ENCODE results near the gene C12orf57. TPM values are rescaled to one million over a fixed set of nuclear protein-coding genes. Genes with fewer than 3 reads are reported as not detected.

The C12orf57 gene
- polyA plus RNA-seq, 2 of the 4 experiments (the other 2 are of a cell fraction), result 261 to 466 TPM

DNA sequence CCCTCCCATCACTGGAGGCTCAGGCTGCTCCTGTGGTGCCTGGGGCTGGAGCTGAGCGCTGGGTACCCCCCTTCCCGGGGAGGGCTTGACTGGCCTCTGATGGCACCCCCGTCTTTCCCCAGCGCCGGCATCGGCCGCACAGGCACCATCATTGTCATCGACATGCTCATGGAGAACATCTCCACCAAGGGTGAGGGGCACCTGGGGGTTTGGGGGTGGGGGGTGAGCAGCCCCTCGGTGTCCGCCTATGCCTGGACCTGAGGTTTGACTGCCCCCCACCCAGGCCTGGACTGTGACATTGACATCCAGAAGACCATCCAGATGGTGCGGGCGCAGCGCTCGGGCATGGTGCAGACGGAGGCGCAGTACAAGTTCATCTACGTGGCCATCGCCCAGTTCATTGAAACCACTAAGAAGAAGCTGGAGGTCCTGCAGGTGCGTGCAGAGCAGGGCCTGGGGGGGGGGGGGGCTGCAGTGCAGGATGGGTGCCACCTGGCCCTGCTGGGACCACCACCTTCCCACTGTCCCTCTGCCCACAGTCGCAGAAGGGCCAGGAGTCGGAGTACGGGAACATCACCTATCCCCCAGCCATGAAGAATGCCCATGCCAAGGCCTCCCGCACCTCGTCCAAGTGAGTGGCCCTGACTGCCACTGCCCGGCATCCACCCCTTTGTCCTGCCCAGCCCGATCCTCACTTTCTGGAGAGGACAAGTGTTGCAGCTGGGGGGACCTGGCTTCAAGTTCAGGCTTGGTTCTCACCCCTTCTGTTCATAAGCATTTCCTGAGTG is 16.2 kb downstream of the C12orf57 start:
- WGBS (ENCODE audit: missing lambda C conversion rate), result 89% methylated on average over 17 of the region's 26 CpGs
- ATAC-seq, result no peak
- FAIRE-seq, result no peak
- no peaks in the 10 kb centered on the region for H3K9me3 ChIP-seq
- DNase-seq (ENCODE audit: low read depth in 1 of 2, low spot score in 1 of 2), result no peak
- peaks cover 29% of the 10 kb centered on the region for H3K4me1 ChIP-seq
- H3K4me2 ChIP-seq, result no peak overlapping the region
- ChIA-PET CTCF (interaction anchor here (1.4 to 11.2 kb wide), 9 partner anchors 8 to 98 kb away, joined by 4 to 354 read pairs (median 24); partner anchors contain the start of genes C12orf57, PTPN6, RNU7-1 and SPSB2), POLR2A (interaction anchor here (0.6 to 9.0 kb wide), 4 partner anchors 15 to 976 kb away, joined by 4 to 174 read pairs (median 5); partner anchors contain the start of genes C12orf57 and RNU7-1)
- H3K27ac ChIP-seq, result no peak overlapping the region; a peak in 1 of 6 replicates
- TF ChIP-seq ZNF302 (CRISPR knock-in tag; IDR thresholded peaks at IDR 0.05) (no peak), MYC (IDR thresholded peaks at IDR 0.05; ENCODE audit: borderline replicate concordance, low read length) (no peak), NR3C1 (IDR thresholded peaks at IDR 0.05) (no peak), KDM1A (IDR thresholded peaks at IDR 0.05; ENCODE audit: low read depth) (no peak), JUNB (IDR thresholded peaks at IDR 0.05) (no peak), HOXB13 (CRISPR knock-in tag; IDR thresholded peaks at IDR 0.05; ENCODE audit: low read depth) (no peak), EHF (CRISPR knock-in tag; IDR thresholded peaks at IDR 0.05) (no peak), CTCF (IDR thresholded peaks at IDR 0.05) (no peak), RCOR1 (IDR thresholded peaks at IDR 0.05; ENCODE audit: low read depth, low read length) (no peak)
- no peak overlapping the region for H3K4me3 ChIP-seq

GRCh38 chr12:6960593-6961277 is 16.9 kb downstream of the C12orf57 start:
- peak; percentile 25 to 43; a peak in 4 of 6 replicates for ATAC-seq

GRCh38 chr12:6961278-6961694 is 17.5 kb downstream of the C12orf57 start:
- FAIRE-seq (no peak), ATAC-seq (peak in 1 of 2 experiments; percentile 0; a peak in 2 of 6 replicates), DNase-seq (ENCODE audit: low read depth in 1 of 2, low spot score in 1 of 2) (no peak)
- no peak for TF ChIP-seq FOSL2 (IDR thresholded peaks at IDR 0.05)
- TF ChIP-seq FOSL2 (CRISPR knock-in tag; IDR thresholded peaks at IDR 0.05), result peak; percentile 73
- no peak for TF ChIP-seq EHMT2 (IDR thresholded peaks at IDR 0.05; ENCODE audit: low read depth)
- no peak for TF ChIP-seq MYC (IDR thresholded peaks at IDR 0.05; ENCODE audit: borderline replicate concordance, low read length)
- peak; percentile 33; the same call in 1 of the 2 replicates for TF ChIP-seq GATA3 (IDR thresholded peaks at IDR 0.05; ENCODE audit: borderline replicate concordance)
- TF ChIP-seq TP53 (CRISPR knock-in tag; IDR thresholded peaks at IDR 0.05), result 0 out of 2 replicates have a peak, but pooled peaks have one; percentile 12
- no peak for TF ChIP-seq MAFK (IDR thresholded peaks at IDR 0.05; ENCODE audit: partially characterized antibody)
- WGBS (ENCODE audit: missing lambda C conversion rate), result 74% methylated on average over 24 of the region's 24 CpGs
- CTCF ChIA-PET, result interaction anchor here (0.6 to 11.2 kb wide), 20 partner anchors 9 to 207 kb away, joined by 3 to 354 read pairs (median 4); partner anchors contain the start of genes C12orf57, PTPN6, RNU7-1 and SPSB2
- Histone ChIP-seq H3K27ac (peak overlapping the region; percentile 89 to 99), H3K4me3 (peak overlapping the region; percentile 15; the same call in 1 of the 3 replicates), H3K4me1 (peaks cover 37% of the 10 kb centered on the region), H3K9me3 (no peaks in the 10 kb centered on the region), H3K4me2 (peak overlapping the region; percentile 59)
- POLR2A ChIA-PET, result interaction anchor here (1.0 to 9.0 kb wide), 8 partner anchors 8 to 238 kb away, joined by 3 to 174 read pairs (median 4); partner anchors contain the start of genes C12orf57, COPS7A, EMG1 and PHB2

More at GRCh38 chr12:6960593-6961277, 16.9 kb downstream of the C12orf57 start:
- POLR2A ChIA-PET, result interaction anchor here (0.6 to 9.0 kb wide), 8 partner anchors 8 to 976 kb away, joined by 3 to 174 read pairs (median 4); partner anchors contain the start of genes C12orf57, COPS7A, EMG1 and PHB2
- H3K4me1 ChIP-seq, result peaks cover 36% of the 10 kb centered on the region
- H3K4me2 ChIP-seq, result peak overlapping the region; percentile 59
- TF ChIP-seq HDAC2 (IDR thresholded peaks at IDR 0.05), result no peak
- peak in 1 of 2 experiments; percentile 59; a peak in 3 of 5 replicates for TF ChIP-seq RAD21 (conservative IDR thresholded peaks at IDR 0.05 in 1 of 2, IDR thresholded peaks at IDR 0.05 in 1 of 2)
- 0 out of 3 replicates have a peak, but pooled peaks have one; percentile 5 for TF ChIP-seq SMC3 (IDR thresholded peaks at IDR 0.05)
- no peak overlapping the region for H3K4me3 ChIP-seq
- peak overlapping the region; percentile 89 to 99 for H3K27ac ChIP-seq
- FAIRE-seq (no peak), DNase-seq (ENCODE audit: low read depth in 1 of 2, low spot score in 1 of 2) (peak in 1 of 2 experiments; percentile 72)
- no peaks in the 10 kb centered on the region for H3K9me3 ChIP-seq
- CTCF ChIA-PET, result interaction anchor here (0.9 to 11.2 kb wide), 15 partner anchors 8 to 207 kb away, joined by 3 to 354 read pairs (median 5); partner anchors contain the start of genes C12orf57, PTPN6, RNU7-1 and SPSB2
- 93% methylated on average over 12 of the region's 13 CpGs for WGBS (ENCODE audit: missing lambda C conversion rate)

Data from A549 (cell line).